ENCODE data around the gene SEL1L2.

The SEL1L2 gene

DNA sequence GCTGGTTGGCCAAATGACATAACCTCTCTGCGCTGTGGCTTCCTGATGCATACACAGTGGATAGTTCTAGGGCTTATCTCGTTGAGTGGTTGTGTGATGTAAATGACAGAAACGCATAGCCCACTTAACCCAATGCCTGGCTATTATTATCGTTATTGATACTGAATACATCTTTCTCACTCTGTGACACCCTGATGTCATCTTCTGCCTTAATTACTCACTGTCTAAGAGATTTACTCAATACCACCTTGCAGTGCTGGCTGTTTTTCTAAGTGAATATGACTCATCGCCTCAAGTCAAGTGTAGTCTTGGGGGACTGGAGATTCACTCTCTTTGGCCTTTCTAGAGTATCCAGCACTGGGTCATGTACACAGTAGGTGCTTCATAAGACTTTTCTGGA, 132.0 kb downstream of the SEL1L2 start:
- DNase-seq (ENCODE audit: low spot score), result no peak

DNA sequence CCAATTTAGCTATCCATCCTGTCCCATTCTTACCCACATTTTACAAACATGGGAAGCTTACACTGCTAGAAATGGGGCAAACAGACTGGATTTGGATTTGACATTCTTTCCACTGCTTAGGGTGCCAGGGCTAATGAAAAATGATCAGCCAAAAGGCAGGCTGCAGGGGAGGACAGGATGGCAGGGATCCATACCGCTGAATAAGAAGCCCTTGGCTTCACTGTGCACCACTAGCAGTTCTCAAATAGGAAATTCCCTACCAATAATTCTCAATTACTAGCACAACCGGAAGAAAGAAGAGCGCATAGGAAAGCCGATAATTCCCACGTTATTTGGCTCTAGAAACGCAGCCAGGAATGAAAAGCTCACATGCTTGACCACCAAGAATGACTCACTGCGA, 132.5 kb downstream of the SEL1L2 start:
- H3K36me3 ChIP-seq (ENCODE audit: low read depth), result no peaks in the 10 kb centered on the region
- no peaks in the 10 kb centered on the region for H3K4me1 ChIP-seq (ENCODE audit: insufficient read depth, poor library complexity, severe bottlenecking)
- H3K27ac ChIP-seq (ENCODE audit: poor library complexity, severe bottlenecking), result no peak overlapping the region
- H3K27me3 ChIP-seq (ENCODE audit: insufficient read depth, poor library complexity, severe bottlenecking), result no peaks in the 10 kb centered on the region
- no peak for DNase-seq (ENCODE audit: low spot score)
- ATAC-seq (ENCODE audit: low read depth), result no peak
- H3K9me3 ChIP-seq (ENCODE audit: severe bottlenecking), result no peaks in the 10 kb centered on the region
- TF ChIP-seq, protein P1, sequence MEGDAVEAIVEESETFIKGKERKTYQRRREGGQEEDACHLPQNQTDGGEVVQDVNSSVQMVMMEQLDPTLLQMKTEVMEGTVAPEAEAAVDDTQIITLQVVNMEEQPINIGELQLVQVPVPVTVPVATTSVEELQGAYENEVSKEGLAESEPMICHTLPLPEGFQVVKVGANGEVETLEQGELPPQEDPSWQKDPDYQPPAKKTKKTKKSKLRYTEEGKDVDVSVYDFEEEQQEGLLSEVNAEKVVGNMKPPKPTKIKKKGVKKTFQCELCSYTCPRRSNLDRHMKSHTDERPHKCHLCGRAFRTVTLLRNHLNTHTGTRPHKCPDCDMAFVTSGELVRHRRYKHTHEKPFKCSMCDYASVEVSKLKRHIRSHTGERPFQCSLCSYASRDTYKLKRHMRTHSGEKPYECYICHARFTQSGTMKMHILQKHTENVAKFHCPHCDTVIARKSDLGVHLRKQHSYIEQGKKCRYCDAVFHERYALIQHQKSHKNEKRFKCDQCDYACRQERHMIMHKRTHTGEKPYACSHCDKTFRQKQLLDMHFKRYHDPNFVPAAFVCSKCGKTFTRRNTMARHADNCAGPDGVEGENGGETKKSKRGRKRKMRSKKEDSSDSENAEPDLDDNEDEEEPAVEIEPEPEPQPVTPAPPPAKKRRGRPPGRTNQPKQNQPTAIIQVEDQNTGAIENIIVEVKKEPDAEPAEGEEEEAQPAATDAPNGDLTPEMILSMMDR (IDR thresholded peaks at IDR 0.05; ENCODE audit: poor library complexity, severe bottlenecking), result no peak
- no peak overlapping the region for H3K4me3 ChIP-seq (ENCODE audit: severe bottlenecking)

More for the DNA sequence above, 132.0 kb downstream of the SEL1L2 start:
- H3K27ac ChIP-seq (ENCODE audit: poor library complexity, severe bottlenecking), result no peak overlapping the region
- no peaks in the 10 kb centered on the region for H3K36me3 ChIP-seq (ENCODE audit: low read depth)
- ATAC-seq (ENCODE audit: low read depth), result 0 out of 3 replicates have a peak, but pooled peaks have one; percentile 35
- TF ChIP-seq, protein P1 (IDR thresholded peaks at IDR 0.05; ENCODE audit: poor library complexity, severe bottlenecking), result no peak
- H3K4me3 ChIP-seq (ENCODE audit: severe bottlenecking), result no peak overlapping the region
- no peaks in the 10 kb centered on the region for H3K9me3 ChIP-seq (ENCODE audit: severe bottlenecking)
- H3K27me3 ChIP-seq (ENCODE audit: insufficient read depth, poor library complexity, severe bottlenecking), result no peaks in the 10 kb centered on the region
- H3K4me1 ChIP-seq (ENCODE audit: insufficient read depth, poor library complexity, severe bottlenecking), result no peaks in the 10 kb centered on the region

DNA sequence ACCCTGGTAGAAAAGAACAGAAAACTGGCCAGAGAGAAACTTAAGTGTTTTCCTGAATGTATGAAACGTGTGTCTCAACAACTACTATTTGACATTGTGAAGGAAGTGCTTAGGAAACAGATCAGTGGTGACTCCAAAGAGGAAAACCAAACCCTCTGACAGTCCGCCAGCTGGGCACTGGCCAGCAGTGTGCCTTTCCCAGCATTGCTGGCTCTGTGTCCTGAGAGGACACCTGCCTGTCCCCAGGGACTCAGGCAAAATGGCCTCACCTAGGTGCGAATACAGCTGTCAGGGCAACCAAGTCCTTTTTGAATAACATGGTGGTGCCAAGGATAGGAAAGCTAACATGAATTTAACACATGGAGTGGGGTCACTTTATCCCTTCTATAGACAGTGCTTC, 133.1 kb downstream of the SEL1L2 start:
- Histone ChIP-seq H3K27me3 (ENCODE audit: insufficient read depth, poor library complexity, severe bottlenecking) (no peaks in the 10 kb centered on the region), H3K27ac (ENCODE audit: poor library complexity, severe bottlenecking) (no peak overlapping the region), H3K4me3 (ENCODE audit: severe bottlenecking) (no peak overlapping the region), H3K36me3 (ENCODE audit: low read depth) (no peaks in the 10 kb centered on the region), H3K4me1 (ENCODE audit: insufficient read depth, poor library complexity, severe bottlenecking) (no peaks in the 10 kb centered on the region), H3K9me3 (ENCODE audit: severe bottlenecking) (no peaks in the 10 kb centered on the region)
- DNase-seq (ENCODE audit: low spot score), result no peak
- no peak for ATAC-seq (ENCODE audit: low read depth)
- TF ChIP-seq, protein P1 (IDR thresholded peaks at IDR 0.05; ENCODE audit: poor library complexity, severe bottlenecking), result no peak

DNA sequence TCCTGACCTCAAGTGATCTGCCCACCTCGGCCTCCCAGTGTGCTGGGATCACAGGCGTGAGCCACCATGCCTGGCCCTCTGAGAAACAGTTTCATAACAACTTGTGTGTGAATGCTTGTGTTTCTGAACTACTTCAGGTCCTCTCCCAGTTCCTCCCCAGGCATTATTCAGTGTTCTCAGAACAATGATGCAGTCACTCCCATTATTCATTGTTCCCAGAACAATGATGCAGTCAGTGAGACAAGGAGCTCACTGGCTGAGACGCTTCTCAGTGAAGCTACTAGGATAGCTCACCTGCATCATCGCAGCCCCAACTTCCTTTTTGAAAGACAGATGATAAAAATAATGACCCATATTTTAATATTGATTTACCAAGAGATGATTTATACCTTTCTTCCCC, 134.1 kb downstream of the SEL1L2 start:
- H3K4me3 ChIP-seq (ENCODE audit: severe bottlenecking), result no peak overlapping the region
- no peaks in the 10 kb centered on the region for H3K9me3 ChIP-seq (ENCODE audit: severe bottlenecking)
- no peak for ATAC-seq (ENCODE audit: low read depth)
- H3K4me1 ChIP-seq (ENCODE audit: insufficient read depth, poor library complexity, severe bottlenecking), result no peaks in the 10 kb centered on the region
- H3K27ac ChIP-seq (ENCODE audit: poor library complexity, severe bottlenecking), result no peak overlapping the region
- H3K36me3 ChIP-seq (ENCODE audit: low read depth), result no peaks in the 10 kb centered on the region
- TF ChIP-seq, protein P1 (IDR thresholded peaks at IDR 0.05; ENCODE audit: poor library complexity, severe bottlenecking), result no peak
- H3K27me3 ChIP-seq (ENCODE audit: insufficient read depth, poor library complexity, severe bottlenecking), result peaks cover 3% of the 10 kb centered on the region
- DNase-seq (ENCODE audit: low spot score), result no peak

DNA sequence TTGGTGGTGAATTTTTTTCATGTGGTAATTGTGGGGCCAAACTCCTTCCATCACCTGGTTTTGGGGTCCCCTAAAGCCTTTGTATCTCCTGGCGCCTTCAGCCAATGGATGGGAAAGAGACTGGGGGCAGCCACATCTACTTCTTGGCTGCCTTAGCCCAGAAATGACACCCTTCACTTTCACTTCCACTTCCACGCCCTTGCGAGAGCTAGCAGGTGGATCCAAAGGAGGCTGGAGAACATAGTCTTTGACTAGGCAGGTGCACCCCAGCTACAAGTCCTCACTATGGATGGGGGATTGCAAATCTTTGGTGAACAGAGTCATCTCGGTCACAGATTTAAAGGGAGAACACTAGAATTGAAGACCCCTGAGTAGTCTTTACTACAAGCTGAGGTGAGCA, 134.8 kb downstream of the SEL1L2 start:
- Histone ChIP-seq H3K4me1 (ENCODE audit: insufficient read depth, poor library complexity, severe bottlenecking) (no peaks in the 10 kb centered on the region), H3K4me3 (ENCODE audit: severe bottlenecking) (no peak overlapping the region), H3K27ac (ENCODE audit: poor library complexity, severe bottlenecking) (no peak overlapping the region), H3K27me3 (ENCODE audit: insufficient read depth, poor library complexity, severe bottlenecking) (peaks cover 3% of the 10 kb centered on the region), H3K36me3 (ENCODE audit: low read depth) (no peaks in the 10 kb centered on the region), H3K9me3 (ENCODE audit: severe bottlenecking) (no peaks in the 10 kb centered on the region)
- TF ChIP-seq, protein P1 (IDR thresholded peaks at IDR 0.05; ENCODE audit: poor library complexity, severe bottlenecking), result no peak
- ATAC-seq (ENCODE audit: low read depth), result no peak
- no peak for DNase-seq (ENCODE audit: low spot score)

All from RWPE2 (cell line).